HG02678 (cell line): ENCODE measurements around the gene RAD17.
"Not testable (repeated sequence)": the region's sequence is repeated elsewhere in the genome, so short reads cannot be mapped to it uniquely, and the experiment has no call there.

Experiments used
- ATAC-seq: cut with Tn5 transposase; IDR thresholded peaks from one replicate; pipeline ENCODE4 v1.9.1; 2021; ENCODE audit warnings: mild to moderate bottlenecking, moderate library complexity; ENCODE audit not compliant: unreplicated experiment

The RAD17 gene

GRCh38 chr5:69372394-69372793, 2.8 kb downstream of the RAD17 start:
- no peak for ATAC-seq

GRCh38 chr5:69374911-69375446, 5.4 kb downstream of the RAD17 start:
- peak; percentile 74 for ATAC-seq

DNA sequence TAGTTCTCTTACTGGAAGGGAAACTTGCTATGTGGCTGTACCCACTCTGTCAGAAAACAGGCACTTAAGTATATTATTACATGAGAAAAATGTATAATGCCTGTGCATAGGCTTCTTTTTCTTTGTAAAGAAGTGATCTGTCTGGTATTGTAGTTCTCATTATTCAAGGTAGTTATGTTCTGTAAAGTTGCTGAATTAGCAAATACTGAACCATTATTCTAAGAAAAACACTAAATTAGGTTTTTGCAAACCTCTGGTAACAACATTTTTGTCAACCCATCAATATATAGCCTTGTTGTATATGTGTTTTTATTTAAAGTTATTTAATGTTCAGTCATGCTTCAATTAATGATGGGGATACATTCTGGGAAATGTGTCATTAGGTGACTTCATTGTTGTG, 8.8 kb downstream of the RAD17 start:
- ATAC-seq = no peak

DNA sequence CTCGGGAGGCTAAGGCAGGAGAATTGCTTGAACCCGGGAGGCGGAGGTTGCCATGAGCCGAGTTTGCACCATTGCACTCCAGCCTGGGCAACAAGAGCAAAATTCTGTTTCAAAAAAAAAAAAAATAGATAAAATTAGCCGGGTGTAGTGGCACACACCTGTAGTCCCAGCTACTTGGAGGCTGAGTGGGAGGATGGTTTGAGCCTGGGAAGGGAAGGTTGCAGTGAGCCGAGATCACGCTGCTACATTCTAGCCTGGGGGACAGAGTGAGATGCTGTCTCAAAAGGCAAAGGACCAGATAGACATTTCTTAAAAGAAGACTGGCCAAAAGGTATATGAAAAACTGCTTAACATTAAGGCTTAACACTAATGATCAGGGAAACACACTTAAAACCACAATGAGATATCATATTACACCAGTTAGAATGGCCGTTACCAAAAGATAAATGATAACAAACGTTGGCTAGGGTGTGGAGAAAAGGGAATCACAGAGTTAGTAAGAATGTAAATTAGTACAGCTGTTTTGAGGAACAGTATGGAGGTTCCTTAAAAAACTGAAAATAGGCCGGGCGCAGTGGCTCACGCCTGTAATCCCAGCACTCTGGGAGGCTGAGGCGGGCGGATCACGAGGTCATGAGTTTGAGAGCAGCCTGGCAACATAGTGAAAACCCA, 35.2 kb downstream of the RAD17 start:
- ATAC-seq = no peak

DNA sequence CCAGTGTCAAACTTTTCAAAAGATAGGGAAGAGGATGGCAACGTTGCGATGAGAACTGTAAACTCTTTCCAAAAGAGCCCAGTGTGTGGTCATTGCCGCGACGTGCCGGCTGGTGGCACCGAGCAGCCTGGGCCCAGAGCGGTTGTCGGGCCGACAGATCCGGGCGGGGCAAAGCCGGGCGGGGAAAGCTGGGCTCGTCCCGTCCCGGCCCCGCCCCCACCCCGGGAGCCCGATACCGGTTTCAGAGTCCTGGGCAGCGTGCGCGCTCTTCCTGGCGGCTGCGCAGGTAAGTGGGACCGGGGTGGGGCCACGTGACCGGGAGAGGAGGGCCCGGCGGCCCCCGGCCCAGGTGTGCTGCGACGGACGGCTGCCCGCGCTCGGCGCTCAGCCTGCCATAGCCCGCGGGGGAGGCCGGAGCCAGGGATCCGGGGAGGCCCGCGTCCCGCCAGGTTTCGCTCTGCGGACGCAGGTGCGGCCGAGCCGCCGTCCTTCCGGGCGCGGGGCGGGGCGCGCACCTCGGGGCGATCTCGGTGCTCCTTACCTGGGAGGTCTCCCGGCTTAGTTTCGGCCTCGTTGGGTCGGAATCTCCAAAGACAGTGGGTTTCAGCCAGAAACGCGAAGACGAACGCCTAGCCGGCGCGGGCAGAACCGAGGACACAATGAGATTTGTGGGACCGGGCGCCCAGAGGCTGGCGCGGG, 45.4 kb downstream of the RAD17 start, which contains the start of gene MARVELD2:
Gene MARVELD2, plus strand, starts transcription at position 232 of the 699 bp plus-strand sequence. CDS start 4,270 bp downstream, outside the sequence.
- peak; percentile 69 for ATAC-seq

GRCh38 chr5:69415584-69415958, 46.0 kb downstream of the RAD17 start:
- ATAC-seq = no peak

DNA sequence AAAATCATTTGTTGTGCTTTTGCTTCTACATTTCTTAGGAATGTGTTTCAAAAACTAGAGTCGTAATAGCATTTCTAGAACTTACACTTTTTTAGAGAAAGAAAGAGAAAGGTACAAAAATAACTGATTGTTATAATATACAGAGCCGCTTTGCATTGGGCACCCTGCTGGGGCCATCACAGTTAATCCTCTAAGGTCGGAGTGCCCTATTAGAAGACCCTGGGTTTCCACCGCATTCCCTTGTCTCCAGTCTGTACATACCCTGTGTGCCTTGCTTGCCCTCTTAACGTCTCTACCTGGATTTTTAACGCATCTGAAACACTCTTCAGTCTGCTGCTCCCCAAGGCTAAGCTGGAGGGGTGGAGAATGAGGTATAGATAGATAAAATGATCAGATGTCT, 46.6 kb downstream of the RAD17 start:
- no peak for ATAC-seq

DNA sequence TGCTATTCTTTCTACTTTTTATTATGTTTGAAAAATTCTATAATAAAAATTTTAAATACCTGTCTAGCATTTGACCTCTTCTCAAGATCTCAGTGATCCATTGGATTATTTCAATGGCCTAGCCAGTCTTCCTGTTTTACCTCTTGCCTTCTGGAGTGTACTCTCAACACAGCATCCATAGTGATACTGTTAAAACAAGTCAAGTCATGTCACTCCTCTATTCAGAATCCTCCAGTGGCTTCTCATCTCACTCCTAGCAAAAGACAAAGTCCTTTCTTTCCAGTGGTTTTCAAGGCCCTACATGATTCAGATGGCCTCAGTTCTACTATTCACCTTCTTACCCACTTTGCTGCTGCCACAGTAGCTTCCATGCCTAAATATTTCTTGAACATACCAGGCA, 47.1 kb downstream of the RAD17 start:
- no peak for ATAC-seq

DNA sequence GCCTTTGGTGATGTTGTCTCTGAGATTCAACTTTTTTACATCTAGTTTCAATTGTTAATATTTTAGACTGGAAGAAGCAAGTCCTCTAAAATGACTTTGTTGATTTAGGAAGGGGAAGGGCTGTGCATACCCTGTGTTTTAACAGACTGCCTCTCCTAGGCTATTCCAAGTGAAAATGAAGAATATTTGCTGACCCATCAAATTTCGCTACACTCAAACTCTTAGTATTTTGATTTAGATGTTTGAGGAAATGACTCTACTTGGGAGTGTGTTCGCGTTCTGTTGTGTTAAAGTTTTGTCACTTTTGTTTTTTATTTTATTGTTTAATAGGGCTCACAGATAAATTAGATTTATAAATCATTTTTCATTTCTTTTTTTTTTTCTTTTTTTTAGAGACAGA, 48.9 kb downstream of the RAD17 start:
- no peak for ATAC-seq

GRCh38 chr5:69431424-69432303, 62.0 kb downstream of the RAD17 start:
- no peak for ATAC-seq

DNA sequence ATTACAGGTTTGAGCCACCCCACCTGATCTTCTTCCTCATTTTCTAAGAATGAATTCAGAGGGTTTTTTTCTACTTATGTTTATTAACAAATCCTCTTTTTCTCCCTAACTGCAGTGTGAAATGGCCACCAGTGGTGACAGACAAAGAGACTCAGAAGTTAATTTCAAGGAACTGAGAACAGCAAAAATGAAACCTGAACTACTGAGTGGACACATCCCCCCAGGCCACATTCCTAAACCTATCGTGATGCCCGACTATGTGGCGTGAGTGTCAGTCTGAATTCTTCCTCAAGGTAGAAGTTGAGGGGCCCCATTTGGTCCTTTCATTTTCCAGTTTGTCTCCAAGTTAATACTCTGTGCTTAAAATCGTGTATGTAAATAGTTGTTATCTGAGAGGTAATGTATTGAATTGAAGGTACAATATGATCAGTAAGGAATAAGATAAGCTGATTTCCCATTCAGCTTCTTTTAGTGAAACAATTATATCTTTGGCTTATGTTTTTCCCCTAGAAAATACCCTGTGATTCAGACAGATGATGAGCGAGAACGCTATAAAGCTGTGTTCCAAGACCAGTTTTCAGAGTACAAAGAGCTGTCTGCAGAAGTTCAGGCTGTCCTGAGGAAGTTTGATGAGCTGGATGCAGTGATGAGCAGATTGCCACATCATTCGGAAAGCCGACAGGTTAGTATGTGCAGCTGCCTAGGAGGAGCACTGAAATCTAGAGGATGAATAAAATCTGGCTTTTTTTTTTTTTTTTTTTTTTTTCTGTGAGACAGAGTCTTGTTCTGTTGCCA, 63.0 kb downstream of the RAD17 start:
- peak; percentile 50 for ATAC-seq

DNA sequence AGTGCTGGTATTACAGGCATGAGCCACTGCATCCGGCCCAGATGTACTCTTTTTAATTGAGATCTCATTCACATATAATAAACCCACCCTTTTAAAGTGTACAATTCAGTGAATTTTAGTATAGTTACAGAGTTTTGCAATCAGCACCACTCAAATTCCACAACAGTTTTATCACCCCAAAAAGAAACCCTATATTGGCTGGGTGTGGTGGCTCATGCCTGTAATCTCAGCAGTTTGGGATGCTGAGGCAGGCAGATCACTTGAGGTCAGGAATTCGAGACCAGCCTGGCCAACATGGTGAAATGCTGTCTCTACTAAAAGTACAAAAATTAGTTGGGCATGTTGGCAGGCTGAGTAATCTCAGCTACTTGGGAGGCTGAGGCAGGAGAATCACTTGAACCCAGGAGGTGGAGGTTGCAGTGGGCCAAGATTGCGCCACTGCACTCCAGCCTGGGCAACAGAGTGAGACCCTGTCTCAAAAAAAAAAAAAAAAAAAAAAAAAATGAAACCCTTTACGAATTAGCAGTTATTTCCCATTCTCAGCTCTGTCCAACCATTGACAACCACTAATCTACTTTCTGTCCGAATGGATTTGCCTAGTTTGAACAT, 65.8 kb downstream of the RAD17 start:
- not testable (repeated sequence) for ATAC-seq

- ATAC-seq = no peak
Observed at GRCh38 chr5:69444127-69444754, 74.6 kb downstream of the RAD17 start.

- no peak for ATAC-seq
Observed at GRCh38 chr5:69449511-69449910, 79.9 kb downstream of the RAD17 start.

DNA sequence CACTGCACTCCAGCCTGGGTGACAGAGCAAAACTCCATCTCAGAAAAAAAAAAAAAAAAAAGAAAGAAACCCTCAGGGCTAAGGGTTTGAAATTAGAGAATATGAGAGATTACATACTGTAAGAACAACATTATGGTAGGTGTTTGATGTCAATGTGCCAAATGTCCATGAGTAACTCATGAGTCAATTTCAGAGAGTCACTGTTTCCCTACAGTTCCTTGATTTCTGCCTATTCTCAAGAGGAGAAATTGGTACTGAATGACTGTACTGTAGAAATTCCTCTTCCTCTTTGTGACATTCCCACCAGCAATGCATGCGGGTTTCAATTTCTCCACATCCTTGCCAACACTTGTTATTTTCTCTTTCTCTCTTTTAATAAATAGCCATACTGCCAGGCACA, 80.5 kb downstream of the RAD17 start:
- ATAC-seq = no peak

GRCh38 chr5:69450527-69450926, 80.9 kb downstream of the RAD17 start:
- ATAC-seq = not testable (repeated sequence)

GRCh38 chr5:69451941-69452647, 82.5 kb downstream of the RAD17 start:
- no peak for ATAC-seq

DNA sequence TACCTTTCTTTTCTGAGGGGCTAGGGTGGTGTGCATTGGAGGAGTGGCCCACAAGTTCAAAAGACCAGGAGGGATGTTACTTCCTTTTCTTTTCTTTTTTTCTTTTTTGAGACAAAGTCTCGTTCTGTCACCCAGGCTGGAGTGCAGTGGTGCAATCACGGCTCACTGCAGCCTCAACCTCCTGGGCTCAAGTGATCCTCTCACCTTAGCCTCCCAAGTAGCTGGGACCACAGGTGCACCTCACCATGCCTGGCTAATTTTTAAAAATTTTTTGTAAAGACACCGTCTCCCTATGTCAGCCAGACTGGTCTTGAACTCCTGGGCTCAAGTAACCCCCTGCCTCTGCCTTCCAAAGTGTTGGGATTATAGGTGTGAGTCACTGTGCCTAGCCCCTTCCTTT, 83.9 kb downstream of the RAD17 start:
- ATAC-seq = not testable (repeated sequence)
